Ovary (tissue), 9 donors: ENCODE measurements around the gene ASB4. TPM values are rescaled to one million over a fixed set of nuclear protein-coding genes. Genes with fewer than 3 reads are reported as not detected.

Experiments
- DNase-seq, 5 donors: peaks; one replicate each; pipeline ENCODE4 v3.0.0-alpha.2; 2019 to 2020
- H3K27ac ChIP-seq, 2 donors: fragments of 200-600 bp; one replicate each; pipeline versions ENCODE4 v1.5.1 to v1.8.0; 2019 to 2022
- H3K27me3 ChIP-seq: fragments of 200-600 bp; one replicate; pipeline ENCODE4 v1.8.0; 2022
- H3K36me3 ChIP-seq: fragments of 200-600 bp; sonication (generic); one replicate; pipeline ENCODE4 v1.5.1; 2019
- H3K4me1 ChIP-seq: one replicate; pipeline ENCODE4 v1.8.1; 2013; ENCODE audit warnings: mild to moderate bottlenecking, moderate library complexity; ENCODE audit not compliant: insufficient read depth
- H3K4me3 ChIP-seq: fragments of 200-600 bp; sonication (generic); one replicate; pipeline ENCODE4 v1.5.1; 2017
- H3K9me3 ChIP-seq, 2 donors: fragments of 200-600 bp in 1 of 2; sonication (generic) in 1 of 2; one replicate each; pipeline versions ENCODE4 v1.5.1 to v1.8.1; 2013 to 2019; ENCODE audit warnings: mild to moderate bottlenecking in 1 of 2, moderate library complexity in 1 of 2
- EP300 ChIP-seq: sonication (generic); formaldehyde crosslinking; IDR thresholded peaks from one replicate; pipeline ENCODE4 v1.6.1; 2017; ENCODE audit warnings: antibody characterized with exemption
- POLR2A ChIP-seq: fragments of 450-650 bp; IDR thresholded peaks from one replicate; pipeline ENCODE4 v1.6.1; 2017; ENCODE audit warnings: antibody characterized with exemption, mild to moderate bottlenecking, moderate library complexity
- WGBS, 3 donors: extraction: QIAGEN DNeasy Blood & Tissue Kit in 1 of 3; methylation state at CpG; one replicate each; pipeline versions ENCODE4 v1.1.5 to v1.1.7; 2013 to 2017; 5-methylcytosine and 5-hydroxymethylcytosine counted together
- intact Hi-C, 4 donors: fragments of 100-400 bp; cut with DNase I; formaldehyde crosslinking; loops; one replicate each; pipeline versions ENCODE4 v1.11.0 to v1.15.1; 2022 to 2023
- polyA plus RNA-seq, 2 donors: library from polyadenylated mRNA; stranded (reverse); fragments of 200-250 nt in 1 of 2; fragments of 350-450 nt in 1 of 2; fragmentation: Illumina TruSeq in 1 of 2; extraction: RNeasy Lipid Tissue Mini Kit (QIAGEN cat#74804) in 1 of 2; gene quantifications; one replicate each; pipeline ENCODE4 v1.2.3, GENCODE V29; 2013 to 2014
- total RNA-seq, 7 donors: library from RNA; depleted of rRNA in 2 of 7; stranded (reverse); fragments of >200 nt in 2 of 7; fragmentation: NEBNext Ultra II Directional in 3 of 7; extraction: Animal tissue kit (Norgen Biotek cat#: 25700) in 3 of 7; gene quantifications; one replicate each; pipeline versions ENCODE4 v1.1.0 to v1.2.4, GENCODE V29; 2016 to 2023
- TF ChIP-seq, protein P1 (sequence below), 3 donors: fragments of 450-650 bp in 2 of 3; fragments of 200-600 bp in 1 of 3; IDR thresholded peaks; one replicate each; pipeline versions ENCODE4 v1.5.1 to v1.8.0; 2016 to 2022; ENCODE audit warnings: antibody characterized with exemption in 3 of 3, mild to moderate bottlenecking in 1 of 3
- donor health status: DM: no; HTN: no; CAD: no; lungs with moderate emphysema.
- donor health status: DM: no; HTN: no; CAD: no.
- donor health status: Bipolar disorder and iron deficiency.
- donor health status: DM: yes; HTN: yes; CAD: no.
- donor health status: DM: no; HTN: no; CAD: no.
- donor health status: DM: yes; HTN: yes; CAD: no.

ASB4 gene
- total and polyA plus RNA-seq, 9 donors = 0.11 to 2.0 (median 0.24) TPM

DNA sequence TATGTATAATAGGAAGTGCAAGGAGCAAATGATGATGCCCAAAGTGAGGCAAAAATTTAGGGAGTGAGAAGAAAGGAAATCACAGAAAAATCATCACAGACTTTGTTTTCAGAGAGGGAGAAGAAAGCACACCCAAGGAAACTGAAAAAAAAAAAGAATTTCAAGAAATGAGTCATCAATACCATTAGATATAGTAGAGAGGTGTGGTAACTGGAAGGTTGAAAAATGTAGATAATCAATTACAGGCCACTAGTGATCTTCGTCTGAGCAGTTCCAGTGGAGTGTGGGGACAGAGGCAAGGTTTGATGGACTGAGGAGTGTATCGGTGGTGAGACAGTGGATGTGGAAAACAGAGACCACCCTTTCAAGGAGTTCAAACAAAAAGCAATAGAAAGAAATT is 31.7 kb downstream of the ASB4 start:
- Histone ChIP-seq H3K4me3 (no peak overlapping the region), H3K27ac (no peak overlapping the region), H3K9me3 (no peaks in the 10 kb centered on the region), H3K36me3 (no peaks in the 10 kb centered on the region), H3K4me1 (no peaks in the 10 kb centered on the region), H3K27me3 (no peaks in the 10 kb centered on the region)
- DNase-seq = no peak
- TF ChIP-seq, protein P1, sequence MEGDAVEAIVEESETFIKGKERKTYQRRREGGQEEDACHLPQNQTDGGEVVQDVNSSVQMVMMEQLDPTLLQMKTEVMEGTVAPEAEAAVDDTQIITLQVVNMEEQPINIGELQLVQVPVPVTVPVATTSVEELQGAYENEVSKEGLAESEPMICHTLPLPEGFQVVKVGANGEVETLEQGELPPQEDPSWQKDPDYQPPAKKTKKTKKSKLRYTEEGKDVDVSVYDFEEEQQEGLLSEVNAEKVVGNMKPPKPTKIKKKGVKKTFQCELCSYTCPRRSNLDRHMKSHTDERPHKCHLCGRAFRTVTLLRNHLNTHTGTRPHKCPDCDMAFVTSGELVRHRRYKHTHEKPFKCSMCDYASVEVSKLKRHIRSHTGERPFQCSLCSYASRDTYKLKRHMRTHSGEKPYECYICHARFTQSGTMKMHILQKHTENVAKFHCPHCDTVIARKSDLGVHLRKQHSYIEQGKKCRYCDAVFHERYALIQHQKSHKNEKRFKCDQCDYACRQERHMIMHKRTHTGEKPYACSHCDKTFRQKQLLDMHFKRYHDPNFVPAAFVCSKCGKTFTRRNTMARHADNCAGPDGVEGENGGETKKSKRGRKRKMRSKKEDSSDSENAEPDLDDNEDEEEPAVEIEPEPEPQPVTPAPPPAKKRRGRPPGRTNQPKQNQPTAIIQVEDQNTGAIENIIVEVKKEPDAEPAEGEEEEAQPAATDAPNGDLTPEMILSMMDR (IDR thresholded peaks at IDR 0.05) = no peak
- no peak for TF ChIP-seq POLR2A
- WGBS, 3 donors = 80 to 91% (median 87%) methylated on average over 2 of the region's 2 CpGs
- intact Hi-C loops = no loop called here

DNA sequence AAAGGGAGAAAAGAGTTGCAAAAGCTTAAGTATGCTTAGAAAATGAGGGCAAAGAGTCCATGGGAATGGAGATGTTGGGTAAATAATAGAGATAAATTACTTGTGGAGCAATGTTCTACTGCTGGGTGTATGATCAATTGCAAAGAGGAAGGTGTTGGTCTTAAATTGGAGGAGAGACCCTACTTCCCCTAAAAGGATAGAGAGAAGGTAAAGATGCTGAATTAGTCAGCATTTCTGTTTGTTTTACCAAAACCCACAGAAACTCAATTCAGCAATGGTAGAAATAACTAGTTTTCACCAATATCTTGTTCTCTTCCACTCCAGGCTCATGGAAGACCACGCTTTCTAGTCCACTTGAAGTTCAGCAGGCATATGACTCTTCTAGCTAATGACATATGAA is 32.1 kb downstream of the ASB4 start:
- DNase-seq = no peak
- Histone ChIP-seq H3K4me3 (no peak overlapping the region), H3K9me3 (no peaks in the 10 kb centered on the region), H3K4me1 (no peaks in the 10 kb centered on the region), H3K27ac (no peak overlapping the region), H3K36me3 (no peaks in the 10 kb centered on the region), H3K27me3 (no peaks in the 10 kb centered on the region)
- WGBS, 3 donors = 99 to 100% (median 100%) methylated on average over 1 of the region's 1 CpG
- TF ChIP-seq EP300 = no peak
- TF ChIP-seq, protein P1 (IDR thresholded peaks at IDR 0.05) = no peak
- no peak for TF ChIP-seq POLR2A
- intact Hi-C loops = no loop called here

DNA sequence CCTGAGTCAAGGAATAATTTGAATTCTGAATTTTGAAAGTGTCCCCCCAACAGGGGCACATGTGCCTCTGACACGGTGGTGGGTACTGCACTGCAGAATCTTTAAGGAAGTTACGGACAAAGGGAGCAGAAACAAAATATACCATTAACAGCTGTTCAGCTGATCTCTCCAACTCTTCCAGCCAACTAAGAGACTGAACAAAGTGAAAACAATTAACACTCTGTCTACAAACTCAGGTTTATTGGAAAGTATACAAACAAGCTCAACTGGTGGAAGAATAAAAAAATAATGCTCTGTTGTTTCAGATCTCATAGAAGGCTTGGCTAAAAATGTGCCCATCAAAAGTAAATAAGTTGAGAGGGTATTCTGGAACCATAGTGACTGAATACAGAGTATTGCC is 34.4 kb downstream of the ASB4 start:
- Histone ChIP-seq H3K27me3 (no peaks in the 10 kb centered on the region), H3K4me3 (no peak overlapping the region), H3K4me1 (no peaks in the 10 kb centered on the region), H3K27ac (no peak overlapping the region), H3K9me3 (no peaks in the 10 kb centered on the region), H3K36me3 (no peaks in the 10 kb centered on the region)
- no peak for DNase-seq
- WGBS, 3 donors = 57 to 69% (median 64%) methylated on average over 2 of the region's 2 CpGs
- TF ChIP-seq, protein P1 (IDR thresholded peaks at IDR 0.05) = no peak
- TF ChIP-seq EP300 (no peak), POLR2A (no peak)
- intact Hi-C loops = no loop called here

DNA sequence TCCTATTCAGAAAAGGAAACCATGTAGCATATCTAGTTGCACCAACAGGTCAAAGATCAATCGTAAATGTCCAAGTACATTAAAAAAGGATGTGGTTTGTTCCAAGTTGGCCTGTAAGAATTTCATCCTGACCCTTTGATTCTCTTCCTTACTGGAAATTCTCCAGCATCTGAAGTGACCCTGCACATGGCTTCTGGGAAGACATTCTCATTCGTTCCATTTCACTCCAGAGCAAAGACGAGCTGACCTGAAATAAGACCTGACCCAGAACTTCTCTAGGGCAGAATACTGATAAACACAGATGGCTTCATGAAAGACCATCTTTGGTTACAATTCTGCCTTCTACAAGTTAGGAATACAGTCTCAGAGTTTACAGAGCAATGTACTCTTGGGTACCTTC is 39.8 kb downstream of the ASB4 start:
- Histone ChIP-seq H3K36me3 (no peaks in the 10 kb centered on the region), H3K4me3 (no peak overlapping the region), H3K4me1 (no peaks in the 10 kb centered on the region), H3K27me3 (no peaks in the 10 kb centered on the region), H3K27ac (no peak overlapping the region), H3K9me3 (no peaks in the 10 kb centered on the region)
- TF ChIP-seq EP300 = no peak
- no peak for TF ChIP-seq POLR2A
- TF ChIP-seq, protein P1 (IDR thresholded peaks at IDR 0.05) = no peak
- DNase-seq = no peak
- intact Hi-C loops = loop anchor here in 3 of 4 donors (5.0 kb wide), 2 partner anchors 157 to 162 kb away; no protein-coding TSS in a partner anchor
- 39 to 41% (median 40%) methylated on average over 3 of the region's 3 CpGs for WGBS, 3 donors
